ENCODE measurements around the gene CCDC83.
"Not testable (repeated sequence)": the region's sequence is repeated elsewhere in the genome, so short reads cannot be mapped to it uniquely, and the experiment has no call there.

CCDC83 gene

GRCh38 chr11:85835729-85836128, 19.5 kb upstream of the CCDC83 start:
- DNase-seq (ENCODE audit: low spot score): no peak

- not testable (repeated sequence) for DNase-seq (ENCODE audit: low spot score)
Measured at GRCh38 chr11:85840932-85841331, 14.3 kb upstream of the CCDC83 start.

- no peak for DNase-seq (ENCODE audit: low spot score)
Measured at GRCh38 chr11:85843929-85844328, 11.3 kb upstream of the CCDC83 start.

- DNase-seq (ENCODE audit: low spot score): no peak
Measured at GRCh38 chr11:85844439-85845123, 10.6 kb upstream of the CCDC83 start.

GRCh38 chr11:85845124-85845631, 10.0 kb upstream of the CCDC83 start:
- no peak for DNase-seq (ENCODE audit: low spot score)

- no peak for DNase-seq (ENCODE audit: low spot score)
Measured at GRCh38 chr11:85847436-85847835, 7.7 kb upstream of the CCDC83 start.

GRCh38 chr11:85848006-85848405, 7.2 kb upstream of the CCDC83 start:
- no peak for DNase-seq (ENCODE audit: low spot score)

GRCh38 chr11:85848556-85848955, 6.6 kb upstream of the CCDC83 start:
- no peak for DNase-seq (ENCODE audit: low spot score)

GRCh38 chr11:85852754-85853153, 2.4 kb upstream of the CCDC83 start:
- not testable (repeated sequence) for DNase-seq (ENCODE audit: low spot score)

GRCh38 chr11:85853541-85853940, 1.6 kb upstream of the CCDC83 start:
- DNase-seq (ENCODE audit: low spot score): not testable (repeated sequence)

- no peak for DNase-seq (ENCODE audit: low spot score)
Measured at GRCh38 chr11:85854212-85854556, 999 bp upstream of the CCDC83 start.

- peak; percentile 85 for DNase-seq (ENCODE audit: low spot score)
Measured at GRCh38 chr11:85854557-85855340, 434 bp upstream of the CCDC83 start.

- DNase-seq (ENCODE audit: low spot score): no peak
Measured at GRCh38 chr11:85857098-85857497, 1.9 kb downstream of the CCDC83 start.

- not testable (repeated sequence) for DNase-seq (ENCODE audit: low spot score)
Measured at GRCh38 chr11:85859541-85859940, 4.4 kb downstream of the CCDC83 start.

- DNase-seq (ENCODE audit: low spot score): no peak
Measured at GRCh38 chr11:85863855-85864254, 8.7 kb downstream of the CCDC83 start.

- DNase-seq (ENCODE audit: low spot score): no peak
Measured at GRCh38 chr11:85866137-85866827, 11.1 kb downstream of the CCDC83 start.

- DNase-seq (ENCODE audit: low spot score): no peak
Measured at GRCh38 chr11:85867751-85868150, 12.6 kb downstream of the CCDC83 start.

- DNase-seq (ENCODE audit: low spot score): no peak
Measured at GRCh38 chr11:85869781-85870180, 14.6 kb downstream of the CCDC83 start.

GRCh38 chr11:85874265-85874664, 19.1 kb downstream of the CCDC83 start:
- DNase-seq (ENCODE audit: low spot score): no peak

- no peak for DNase-seq (ENCODE audit: low spot score)
Measured at GRCh38 chr11:85875505-85875904, 20.3 kb downstream of the CCDC83 start.

GRCh38 chr11:85884581-85885021, 29.4 kb downstream of the CCDC83 start:
- no peak for DNase-seq (ENCODE audit: low spot score)
